ENCODE data around the gene NES.

Gene NES

GRCh38 chr1:156712626-156713025, 35.4 kb upstream of the NES start:
- DNase-seq (ENCODE audit: low read depth in 1 of 2, low spot score in 1 of 2), result no peak
- Histone ChIP-seq H3K27me3 (ENCODE audit: insufficient read depth, poor library complexity, severe bottlenecking) (peaks cover 7% of the 10 kb centered on the region), H3K27ac (replicated peaks) (no peak overlapping the region), H3K4me3 (replicated peaks; ENCODE audit: insufficient read depth, low read length) (no peak overlapping the region)
- TF ChIP-seq POLR2AphosphoS5 (IDR thresholded peaks at IDR 0.05; ENCODE audit: low read depth) (no peak), GABPA (IDR thresholded peaks at IDR 0.05; ENCODE audit: low read depth) (no peak), SPI1 (IDR thresholded peaks at IDR 0.05; ENCODE audit: borderline replicate concordance, low read depth) (no peak), REST (IDR thresholded peaks at IDR 0.05; ENCODE audit: insufficient replicate concordance, low read depth) (no peak), CTCF (IDR thresholded peaks at IDR 0.05; ENCODE audit: insufficient read depth, low read length) (no peak)

- TF ChIP-seq CTCF (IDR thresholded peaks at IDR 0.05; ENCODE audit: insufficient read depth, low read length), result no peak
- no peak for TF ChIP-seq REST (IDR thresholded peaks at IDR 0.05; ENCODE audit: insufficient replicate concordance, low read depth)
- no peak for TF ChIP-seq POLR2AphosphoS5 (IDR thresholded peaks at IDR 0.05; ENCODE audit: low read depth)
- no peak for TF ChIP-seq SPI1 (IDR thresholded peaks at IDR 0.05; ENCODE audit: borderline replicate concordance, low read depth)
- no peak for TF ChIP-seq GABPA (IDR thresholded peaks at IDR 0.05; ENCODE audit: low read depth)
- Histone ChIP-seq H3K27me3 (ENCODE audit: insufficient read depth, poor library complexity, severe bottlenecking) (peaks cover 14% of the 10 kb centered on the region), H3K27ac (replicated peaks) (no peak overlapping the region), H3K4me3 (replicated peaks; ENCODE audit: insufficient read depth, low read length) (no peak overlapping the region)
- DNase-seq (ENCODE audit: low read depth in 1 of 2, low spot score in 1 of 2), result no peak
Observed at GRCh38 chr1:156711011-156711817, 34.0 kb upstream of the NES start.

- TF ChIP-seq SPI1 (IDR thresholded peaks at IDR 0.05; ENCODE audit: borderline replicate concordance, low read depth) (no peak), CTCF (IDR thresholded peaks at IDR 0.05; ENCODE audit: insufficient read depth, low read length) (no peak), REST (IDR thresholded peaks at IDR 0.05; ENCODE audit: insufficient replicate concordance, low read depth) (no peak), POLR2AphosphoS5 (IDR thresholded peaks at IDR 0.05; ENCODE audit: low read depth) (no peak), GABPA (IDR thresholded peaks at IDR 0.05; ENCODE audit: low read depth) (no peak)
- no peak overlapping the region for H3K27ac ChIP-seq (replicated peaks)
- no peak overlapping the region for H3K4me3 ChIP-seq (replicated peaks; ENCODE audit: insufficient read depth, low read length)
- DNase-seq (ENCODE audit: low read depth in 1 of 2, low spot score in 1 of 2), result no peak
- H3K27me3 ChIP-seq (ENCODE audit: insufficient read depth, poor library complexity, severe bottlenecking), result peaks cover 27% of the 10 kb centered on the region
Observed at GRCh38 chr1:156709757-156710489, 32.7 kb upstream of the NES start.
